Measurements from ENCODE around the gene PPP1R1A. TPM values are rescaled to one million over a fixed set of nuclear protein-coding genes. Genes with fewer than 3 reads are reported as not detected.
A peak's percentile ranks its signal among the peaks of the same experiment; 100 is the strongest.

The PPP1R1A gene
- total and polyA plus RNA-seq, 9 of the 15 experiments (the other 6 are each of a cell fraction or from before 2014, with no cell fraction given) = not detected

- ChIA-PET POLR2A (no interaction called here), CTCF (ENCODE audit: low intra/inter-chr PET ratio) (no interaction called here)
- Histone ChIP-seq H3K4me3 (no peak overlapping the region), H3K27me3 (ENCODE audit: control insufficient read depth in 2 of 2, insufficient read depth in 2 of 2, low read length in 2 of 2) (no peaks in the 10 kb centered on the region), H3K9me3 (replicated peaks; ENCODE audit: control insufficient read depth, insufficient read depth, low read depth, low read length) (no peaks in the 10 kb centered on the region), H3K4me1 (replicated peaks in 1 of 2; ENCODE audit: control insufficient read depth in 2 of 2, insufficient read depth in 2 of 2, low read length in 2 of 2) (no peaks in the 10 kb centered on the region), H3K79me2 (ENCODE audit: control insufficient read depth, insufficient read depth, low read length) (no peaks in the 10 kb centered on the region), H4K20me1 (replicated peaks; ENCODE audit: control insufficient read depth, insufficient read depth, low read length) (no peaks in the 10 kb centered on the region), H3K27ac (ENCODE audit: extremely low read depth, low read depth, low read length) (no peak overlapping the region), H3K36me3 (ENCODE audit: control insufficient read depth, insufficient read depth, low read length) (no peaks in the 10 kb centered on the region), H2AFZ (ENCODE audit: low read depth, low read length) (no peak overlapping the region), H3K9me1 (ENCODE audit: control insufficient read depth, insufficient read depth, low read length) (no peaks in the 10 kb centered on the region), H3K4me2 (ENCODE audit: insufficient read depth, low read length) (no peak overlapping the region), H3K9ac (ENCODE audit: insufficient read depth in 1 of 2, low read depth in 2 of 2, low read length in 2 of 2) (no peak overlapping the region)
- no peak for FAIRE-seq
- intact Hi-C loops (cut with micrococcal nuclease) = no loop called here
- ATAC-seq = no peak
- DNase-seq (ENCODE audit: extremely low read depth in 1 of 4, low spot score in 3 of 4) = no peak
- no TSS peak for BruUV-seq (replicated peaks)
- TF ChIP-seq ZNF77 (CRISPR knock-in tag; IDR thresholded peaks at IDR 0.05) = no peak
- TF ChIP-seq PCBP2 (IDR thresholded peaks at IDR 0.05; ENCODE audit: low read depth, low read length, poor library complexity, severe bottlenecking) = peak; percentile 65
- 4% methylated on average over 4 of the region's 5 CpGs for WGBS (ENCODE audit: insufficient coverage, low coverage, missing lambda C conversion rate)
- in situ Hi-C loops (cut with MboI) = no loop called here
Measured at GRCh38 chr12:54624315-54625279, 36.1 kb upstream of the PPP1R1A start.

- H2AFZ ChIP-seq (ENCODE audit: low read depth, low read length) = no peak overlapping the region
- no peak overlapping the region for H3K4me2 ChIP-seq (ENCODE audit: insufficient read depth, low read length)
- H3K36me3 ChIP-seq (ENCODE audit: control insufficient read depth, insufficient read depth, low read length) = no peaks in the 10 kb centered on the region
- H4K20me1 ChIP-seq (replicated peaks; ENCODE audit: control insufficient read depth, insufficient read depth, low read length) = no peaks in the 10 kb centered on the region
- intact Hi-C loops (cut with micrococcal nuclease) (no loop called here), in situ Hi-C loops (cut with MboI) (no loop called here)
- ATAC-seq = peak; percentile 68; the same call in 2 of the 3 replicates
- CTCF ChIA-PET (ENCODE audit: low intra/inter-chr PET ratio) = interaction anchor here (0.6 kb wide), 1 partner anchor 43 kb away, joined by 3 read pairs; no protein-coding TSS in a partner anchor
- H3K9me1 ChIP-seq (ENCODE audit: control insufficient read depth, insufficient read depth, low read length) = no peaks in the 10 kb centered on the region
- H3K27ac ChIP-seq (ENCODE audit: extremely low read depth, low read depth, low read length) = no peak overlapping the region
- no peak for FAIRE-seq
- H3K79me2 ChIP-seq (ENCODE audit: control insufficient read depth, insufficient read depth, low read length) = no peaks in the 10 kb centered on the region
- H3K4me1 ChIP-seq (replicated peaks in 1 of 2; ENCODE audit: control insufficient read depth in 2 of 2, insufficient read depth in 2 of 2, low read length in 2 of 2) = no peaks in the 10 kb centered on the region
- POLR2A ChIA-PET = no interaction called here
- BruUV-seq (replicated peaks) = no TSS peak
- H3K9me3 ChIP-seq (replicated peaks; ENCODE audit: control insufficient read depth, insufficient read depth, low read depth, low read length) = no peaks in the 10 kb centered on the region
- no peak overlapping the region for H3K9ac ChIP-seq (ENCODE audit: insufficient read depth in 1 of 2, low read depth in 2 of 2, low read length in 2 of 2)
- H3K4me3 ChIP-seq = no peak overlapping the region
- 0 out of 2 replicates have a peak, but pooled peaks have one; percentile 32 for TF ChIP-seq THRAP3 (IDR thresholded peaks at IDR 0.05; ENCODE audit: borderline replicate concordance)
- TF ChIP-seq ZNF512 (tag; IDR thresholded peaks at IDR 0.05) = peak; percentile 89
- TF ChIP-seq CTCF (IDR thresholded peaks at IDR 0.05 in 2 of 3, conservative IDR thresholded peaks at IDR 0.05 in 1 of 3; ENCODE audit: insufficient read depth in 2 of 3, low read depth in 1 of 3, low read length in 3 of 3) = peak in 2 of 3 experiments; percentile 15 to 48; a peak in 2 of 6 replicates
- TF ChIP-seq TCFL5 (CRISPR knock-in tag; conservative IDR thresholded peaks at IDR 0.05) = no peak
- no peaks in the 10 kb centered on the region for H3K27me3 ChIP-seq (ENCODE audit: control insufficient read depth in 2 of 2, insufficient read depth in 2 of 2, low read length in 2 of 2)
- no peak for DNase-seq (ENCODE audit: extremely low read depth in 1 of 4, low spot score in 3 of 4)
Measured at GRCh38 chr12:54622463-54623183, 34.2 kb upstream of the PPP1R1A start.
